ENCODE results near the gene UACA. TPM values are rescaled to one million over a fixed set of nuclear protein-coding genes. Genes with fewer than 3 reads are reported as not detected.

Gene UACA
- total RNA-seq, 3 donors from 2014 or later (not counting 1 experiment from before 2014, with no cell fraction given) = 1.1 to 3.1 (median 2.1) TPM

GRCh38 chr15:70653426-70653825 is 109.9 kb downstream of the UACA start:
- Mint-ChIP-seq H3K4me1 (no peaks in the 10 kb centered on the region), H3K9me3 (no peaks in the 10 kb centered on the region), H3K4me3 (no peak overlapping the region), H3K27me3 (ENCODE audit: low read depth in 2 of 2) (peaks cover 0 to 4% of the 10 kb centered on the region in 2 donors), H3K36me3 (no peaks in the 10 kb centered on the region), H3K27ac (no peak overlapping the region)
- Histone ChIP-seq H3K27ac (ENCODE audit: low read length) (no peak overlapping the region), H3K27me3 (ENCODE audit: control insufficient read depth, insufficient read depth, low read length) (no peaks in the 10 kb centered on the region), H3K9me3 (ENCODE audit: control insufficient read depth, insufficient read depth, low read length) (no peaks in the 10 kb centered on the region), H3K4me3 (ENCODE audit: low read length) (no peak overlapping the region), H3K36me3 (ENCODE audit: control insufficient read depth, insufficient read depth, low read length) (no peaks in the 10 kb centered on the region), H3K4me1 (ENCODE audit: control insufficient read depth, insufficient read depth, low read length) (no peaks in the 10 kb centered on the region)
- ATAC-seq = no peak
- no peak for TF ChIP-seq CTCF (IDR thresholded peaks at IDR 0.05)
- no peak for DNase-seq
- 88% methylated on average over 4 of the region's 4 CpGs for WGBS (ENCODE audit: insufficient coverage)
- intact Hi-C loops (cut with micrococcal nuclease) = no loop called here

GRCh38 chr15:70652341-70652740 is 111.0 kb downstream of the UACA start:
- Histone ChIP-seq H3K27me3 (ENCODE audit: control insufficient read depth, insufficient read depth, low read length) (peaks cover 2% of the 10 kb centered on the region), H3K36me3 (ENCODE audit: control insufficient read depth, insufficient read depth, low read length) (no peaks in the 10 kb centered on the region), H3K27ac (ENCODE audit: low read length) (no peak overlapping the region), H3K4me1 (ENCODE audit: control insufficient read depth, insufficient read depth, low read length) (no peaks in the 10 kb centered on the region), H3K4me3 (ENCODE audit: low read length) (no peak overlapping the region), H3K9me3 (ENCODE audit: control insufficient read depth, insufficient read depth, low read length) (no peaks in the 10 kb centered on the region)
- Mint-ChIP-seq H3K9me3 (no peaks in the 10 kb centered on the region), H3K36me3 (no peaks in the 10 kb centered on the region), H3K27me3 (ENCODE audit: low read depth in 2 of 2) (peaks cover 0 to 4% of the 10 kb centered on the region in 2 donors), H3K4me1 (no peaks in the 10 kb centered on the region), H3K27ac (no peak overlapping the region), H3K4me3 (no peak overlapping the region)
- DNase-seq (no peak), ATAC-seq (no peak)
- TF ChIP-seq CTCF (IDR thresholded peaks at IDR 0.05) = no peak
- intact Hi-C loops (cut with micrococcal nuclease) = no loop called here
- no CpG with 5 or more reads among the region's 2 CpGs for WGBS (ENCODE audit: insufficient coverage)

GRCh38 chr15:70651303-70651845 is 112.0 kb downstream of the UACA start:
- DNase-seq = no peak
- H3K36me3 Mint-ChIP-seq = no peaks in the 10 kb centered on the region

More at GRCh38 chr15:70651303-70651845, 112.0 kb downstream of the UACA start:
- intact Hi-C loops (cut with micrococcal nuclease) = no loop called here
- Histone ChIP-seq H3K4me3 (ENCODE audit: low read length) (no peak overlapping the region), H3K27me3 (ENCODE audit: control insufficient read depth, insufficient read depth, low read length) (peaks cover 2% of the 10 kb centered on the region), H3K36me3 (ENCODE audit: control insufficient read depth, insufficient read depth, low read length) (no peaks in the 10 kb centered on the region), H3K9me3 (ENCODE audit: control insufficient read depth, insufficient read depth, low read length) (no peaks in the 10 kb centered on the region), H3K4me1 (ENCODE audit: control insufficient read depth, insufficient read depth, low read length) (no peaks in the 10 kb centered on the region), H3K27ac (ENCODE audit: low read length) (no peak overlapping the region)
- 100% methylated on average over 2 of the region's 2 CpGs for WGBS (ENCODE audit: insufficient coverage)
- Mint-ChIP-seq H3K27me3 (ENCODE audit: low read depth in 2 of 2) (peaks cover 2 to 6% of the 10 kb centered on the region in 2 donors), H3K9me3 (no peaks in the 10 kb centered on the region), H3K4me3 (no peak overlapping the region), H3K4me1 (no peaks in the 10 kb centered on the region), H3K27ac (no peak overlapping the region)
- TF ChIP-seq CTCF (IDR thresholded peaks at IDR 0.05) = no peak
- ATAC-seq = no peak
